ENCODE data around the gene DLGAP1. TPM values are rescaled to one million over a fixed set of nuclear protein-coding genes. Genes with fewer than 3 reads are reported as not detected.
"Not testable (repeated sequence)": the region's sequence is repeated elsewhere in the genome, so short reads cannot be mapped to it uniquely, and the experiment has no call there.

DLGAP1 gene
- total RNA-seq, 1 experiment from 2014 or later = 0.14 TPM

- peak; percentile 58 for DNase-seq (ENCODE audit: low read depth)
- in situ Hi-C loops (cut with HindIII; ENCODE audit: low pct_unique_long_range_greater_than_20kb, low sequenced_read_pairs) = no loop called here
These were observed 733.1 kb downstream of the DLGAP1 start for GRCh38 chr18:3721771-3722648.

GRCh38 chr18:3720818-3721545 is 734.1 kb downstream of the DLGAP1 start:
- in situ Hi-C loops (cut with HindIII; ENCODE audit: low pct_unique_long_range_greater_than_20kb, low sequenced_read_pairs) = no loop called here
- peak; percentile 22 for DNase-seq (ENCODE audit: low read depth)

GRCh38 chr18:3720159-3720558 is 734.9 kb downstream of the DLGAP1 start:
- no peak for DNase-seq (ENCODE audit: low read depth)
- in situ Hi-C loops (cut with HindIII; ENCODE audit: low pct_unique_long_range_greater_than_20kb, low sequenced_read_pairs) = no loop called here

DNA sequence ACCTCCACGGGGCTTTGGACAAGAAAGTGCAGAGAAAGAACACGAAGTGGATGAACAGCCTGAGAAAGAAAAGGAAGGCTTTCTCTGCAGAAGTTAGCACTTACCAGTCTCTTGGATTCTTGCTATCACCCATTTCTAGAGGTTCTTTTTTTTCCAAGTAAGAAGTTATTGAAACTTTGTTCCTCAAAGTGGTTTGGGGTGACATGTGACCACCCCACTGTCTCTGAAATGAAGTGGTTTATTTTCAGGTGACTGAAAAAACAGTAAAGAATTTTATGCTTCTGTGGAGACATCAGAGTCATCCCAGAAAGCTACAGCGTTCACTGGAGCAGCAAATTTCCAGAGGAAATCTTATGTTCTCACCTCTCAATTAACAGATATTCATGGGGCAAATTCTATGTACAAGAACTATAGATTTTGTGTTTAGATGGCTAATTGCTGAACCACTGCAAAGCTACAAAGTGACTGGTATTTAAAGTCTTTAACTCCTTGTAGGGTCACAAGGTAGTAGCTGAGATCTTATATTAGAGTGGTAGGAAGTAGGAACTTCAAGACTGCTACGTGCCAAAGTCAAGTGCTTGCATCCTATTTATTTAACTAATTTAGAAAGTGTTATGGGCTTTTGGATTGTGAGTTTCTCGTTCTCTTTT is 737.6 kb downstream of the DLGAP1 start:
- no peak for DNase-seq (ENCODE audit: low read depth)
- in situ Hi-C loops (cut with HindIII; ENCODE audit: low pct_unique_long_range_greater_than_20kb, low sequenced_read_pairs) = no loop called here

GRCh38 chr18:3716116-3716660 is 738.9 kb downstream of the DLGAP1 start:
- in situ Hi-C loops (cut with HindIII; ENCODE audit: low pct_unique_long_range_greater_than_20kb, low sequenced_read_pairs) = no loop called here
- no peak for DNase-seq (ENCODE audit: low read depth)

DNA sequence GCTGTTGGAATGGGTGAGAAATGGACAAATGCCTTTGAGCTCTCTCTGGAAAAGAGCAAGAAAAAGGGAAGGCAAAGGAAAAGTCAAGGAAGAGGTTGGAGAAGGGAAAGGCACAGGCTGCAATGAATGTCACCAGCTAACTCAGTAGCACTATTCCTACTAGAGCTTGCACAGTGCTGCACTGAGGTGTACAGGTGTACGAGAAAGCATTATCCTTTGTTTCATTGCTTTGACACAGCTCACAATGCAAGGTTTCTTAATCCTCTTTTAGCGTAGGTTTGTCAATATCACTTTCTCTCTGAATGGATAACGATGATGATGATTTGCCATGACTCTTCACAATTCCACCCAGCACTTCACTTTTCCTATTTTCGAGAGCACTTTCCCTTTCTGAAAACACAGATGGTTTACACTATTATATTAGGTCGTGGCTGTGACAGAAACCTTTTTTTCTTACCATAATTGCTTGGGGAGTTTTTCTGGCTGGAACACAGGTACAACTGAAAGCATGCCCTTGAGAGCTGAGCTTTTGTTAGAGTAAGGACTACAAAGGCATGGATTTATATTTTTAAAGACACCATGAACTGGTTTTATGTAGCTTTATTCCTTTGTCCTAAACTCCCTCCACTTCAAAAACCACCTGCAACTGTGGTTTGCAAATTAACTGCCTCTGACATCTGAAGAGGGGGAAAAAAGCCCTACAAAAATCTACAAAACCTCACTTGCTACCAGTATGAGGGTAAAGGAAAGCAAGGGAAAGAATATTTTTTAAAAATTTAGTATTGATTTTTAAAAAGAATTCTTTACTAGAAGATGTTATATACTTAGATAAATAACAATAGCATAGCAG is 739.7 kb downstream of the DLGAP1 start:
- in situ Hi-C loops (cut with HindIII; ENCODE audit: low pct_unique_long_range_greater_than_20kb, low sequenced_read_pairs) = no loop called here
- no peak for DNase-seq (ENCODE audit: low read depth)

DNA sequence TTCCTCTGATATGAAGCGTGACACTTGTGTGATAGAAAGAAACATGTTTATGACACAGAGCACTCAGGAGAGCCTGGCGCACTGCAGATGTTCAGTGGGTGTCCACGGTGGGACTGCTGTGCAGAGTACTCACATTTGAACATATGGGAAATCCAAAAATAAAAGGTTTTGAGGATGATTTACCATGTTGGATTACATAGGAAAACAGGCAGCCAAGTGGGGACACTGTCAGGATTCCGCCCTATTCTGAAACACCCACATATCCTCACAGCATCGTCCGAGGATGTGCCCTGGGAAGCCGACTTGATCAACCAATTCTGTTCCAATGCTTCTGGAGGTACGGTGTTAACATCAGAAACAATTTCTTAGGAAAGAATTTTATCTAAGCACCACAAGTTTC is 741.4 kb downstream of the DLGAP1 start:
- in situ Hi-C loops (cut with HindIII; ENCODE audit: low pct_unique_long_range_greater_than_20kb, low sequenced_read_pairs) = no loop called here
- no peak for DNase-seq (ENCODE audit: low read depth)

GRCh38 chr18:3713166-3713565 is 741.9 kb downstream of the DLGAP1 start:
- in situ Hi-C loops (cut with HindIII; ENCODE audit: low pct_unique_long_range_greater_than_20kb, low sequenced_read_pairs) = no loop called here
- DNase-seq (ENCODE audit: low read depth) = no peak

DNA sequence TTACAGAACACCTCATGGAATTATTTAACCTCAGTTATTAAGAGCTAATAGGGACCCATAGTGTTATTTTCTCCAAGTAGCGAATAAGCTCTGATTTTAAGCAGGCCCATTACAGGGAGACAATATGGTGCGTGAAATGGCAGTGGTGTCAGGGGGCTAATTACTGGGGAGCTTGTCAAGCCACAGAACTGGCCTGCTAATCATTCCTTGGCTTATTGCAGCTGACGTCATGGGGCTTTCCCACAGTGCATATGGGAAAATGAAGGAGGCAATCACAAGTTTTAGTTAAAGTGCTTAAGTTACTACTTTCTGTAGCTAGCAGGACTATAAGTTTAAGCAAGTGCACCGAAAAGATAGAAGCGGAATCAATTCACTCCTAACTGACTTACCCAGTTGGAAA is 742.6 kb downstream of the DLGAP1 start:
- DNase-seq (ENCODE audit: low read depth) = no peak
- in situ Hi-C loops (cut with HindIII; ENCODE audit: low pct_unique_long_range_greater_than_20kb, low sequenced_read_pairs) = no loop called here

GRCh38 chr18:3710712-3711301 is 744.3 kb downstream of the DLGAP1 start:
- peak; percentile 96 for DNase-seq (ENCODE audit: low read depth)
- in situ Hi-C loops (cut with HindIII; ENCODE audit: low pct_unique_long_range_greater_than_20kb, low sequenced_read_pairs) = no loop called here

DNA sequence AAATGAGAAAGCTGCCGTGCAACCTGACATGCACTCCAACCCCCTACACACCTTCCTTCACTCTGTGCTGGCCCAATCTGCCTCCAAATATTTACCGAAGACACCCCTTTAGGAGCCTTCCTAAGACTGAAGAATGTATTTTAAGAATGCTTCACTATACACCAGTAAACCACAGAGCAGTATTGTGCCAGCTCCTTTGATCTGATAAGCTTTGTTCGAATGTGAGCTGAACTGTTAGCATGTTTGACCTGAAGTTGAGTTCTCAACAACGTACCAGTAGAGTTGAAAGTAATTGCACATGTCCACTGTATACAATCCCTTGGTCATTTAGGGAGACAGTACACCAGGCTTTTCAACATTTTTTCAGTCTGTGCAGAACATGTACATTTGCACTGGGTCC is 745.9 kb downstream of the DLGAP1 start:
- no peak for DNase-seq (ENCODE audit: low read depth)
- in situ Hi-C loops (cut with HindIII; ENCODE audit: low pct_unique_long_range_greater_than_20kb, low sequenced_read_pairs) = no loop called here

DNA sequence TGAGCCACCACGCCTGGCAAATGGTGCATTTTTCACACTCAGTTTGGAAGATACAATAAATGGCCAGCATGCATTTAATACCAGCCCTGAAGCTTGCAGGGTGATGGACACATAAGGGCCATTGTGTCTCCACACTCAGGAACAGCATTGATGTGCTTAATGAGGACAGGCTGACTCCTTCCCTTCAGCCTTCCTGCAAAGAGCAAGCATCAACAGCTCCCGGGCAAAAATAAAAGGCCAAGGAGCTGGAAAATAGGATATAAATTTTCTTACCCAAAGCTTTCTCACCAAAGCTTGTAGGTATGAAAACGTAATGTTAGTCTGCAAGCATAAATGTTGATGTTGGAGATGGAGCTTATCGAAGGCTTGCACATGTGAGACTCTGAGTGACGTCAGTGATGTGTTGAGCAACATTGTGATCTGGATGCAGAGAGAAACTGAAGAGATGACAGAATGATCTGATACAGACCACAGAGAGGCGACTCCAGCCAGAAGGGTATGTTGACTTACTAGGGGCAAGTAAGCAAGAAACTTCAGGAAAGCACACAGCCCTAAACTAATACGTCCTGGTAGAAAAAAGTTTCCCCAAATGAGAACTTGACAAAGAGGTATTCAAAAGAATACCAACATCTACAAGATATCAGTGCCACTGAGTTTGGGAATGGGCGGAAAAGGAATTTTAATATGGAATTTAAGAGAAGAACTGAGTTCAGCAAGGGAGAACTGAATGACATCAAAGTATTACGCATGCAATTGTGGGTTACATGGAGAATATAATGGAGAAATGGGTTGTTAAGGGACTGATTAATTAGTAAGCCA is 748.6 kb downstream of the DLGAP1 start:
- in situ Hi-C loops (cut with HindIII; ENCODE audit: low pct_unique_long_range_greater_than_20kb, low sequenced_read_pairs) = no loop called here

DNA sequence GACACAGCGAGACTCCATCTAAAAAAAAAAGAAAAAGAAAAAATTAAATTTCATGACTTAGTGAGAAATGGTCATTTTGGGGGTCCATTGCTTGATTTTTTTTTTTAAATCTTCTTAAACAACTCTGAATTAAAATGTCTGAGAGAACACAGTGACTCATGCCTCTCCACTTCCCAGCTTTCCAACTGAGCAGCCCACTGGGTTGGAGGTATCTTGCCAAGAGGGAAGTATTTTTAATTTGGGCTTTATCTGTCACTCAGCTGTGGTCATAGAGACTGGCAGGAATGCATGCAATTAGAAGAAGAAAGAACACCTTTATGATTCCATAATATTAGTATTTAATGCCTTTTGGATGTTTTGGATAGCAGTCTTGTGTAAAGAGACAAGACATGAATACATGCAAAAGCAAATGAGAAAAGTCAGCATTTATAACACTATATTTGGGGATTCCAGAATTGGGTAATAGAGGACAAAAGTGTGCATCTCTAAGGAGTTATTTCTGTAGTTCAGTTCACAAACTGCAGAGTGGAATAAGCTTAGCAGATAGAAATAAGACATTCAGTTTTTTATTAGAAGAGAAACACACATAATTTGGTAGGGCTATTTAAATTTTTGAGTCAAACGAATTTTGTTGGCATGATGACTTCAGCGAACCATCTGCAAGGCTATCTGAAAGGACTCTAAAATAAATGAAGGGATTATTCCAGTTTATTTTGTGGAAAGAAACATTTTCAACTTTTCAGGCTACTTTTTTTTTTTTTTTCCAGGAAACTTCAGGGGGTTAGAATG is 750.4 kb downstream of the DLGAP1 start:
- peak; percentile 42 for DNase-seq (ENCODE audit: low read depth)
- in situ Hi-C loops (cut with HindIII; ENCODE audit: low pct_unique_long_range_greater_than_20kb, low sequenced_read_pairs) = no loop called here

More for the DNA sequence above, 748.6 kb downstream of the DLGAP1 start:
- DNase-seq (ENCODE audit: low read depth) = no peak

DNA sequence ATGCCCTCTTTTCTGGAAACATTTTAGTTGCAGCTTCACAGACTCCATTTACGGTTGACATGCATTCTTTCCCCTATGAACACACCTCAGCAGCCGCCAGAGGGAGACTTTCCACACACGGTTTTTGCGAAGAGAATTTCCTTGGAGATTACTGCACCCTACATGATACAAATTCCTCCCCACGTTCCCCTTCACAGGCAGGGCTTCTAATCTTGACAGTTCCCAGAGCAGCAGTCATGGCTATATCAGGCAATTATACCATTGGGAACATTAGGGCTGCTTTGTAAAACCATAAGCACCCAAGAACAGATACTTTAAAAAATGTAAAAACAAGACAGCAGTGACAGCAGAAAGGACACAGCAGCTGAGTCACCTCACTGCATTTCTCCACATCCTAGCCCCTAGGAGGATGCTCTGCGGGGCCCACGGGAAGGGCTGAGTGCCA is 751.4 kb downstream of the DLGAP1 start:
- DNase-seq (ENCODE audit: low read depth) = peak; percentile 74
- in situ Hi-C loops (cut with HindIII; ENCODE audit: low pct_unique_long_range_greater_than_20kb, low sequenced_read_pairs) = no loop called here

DNA sequence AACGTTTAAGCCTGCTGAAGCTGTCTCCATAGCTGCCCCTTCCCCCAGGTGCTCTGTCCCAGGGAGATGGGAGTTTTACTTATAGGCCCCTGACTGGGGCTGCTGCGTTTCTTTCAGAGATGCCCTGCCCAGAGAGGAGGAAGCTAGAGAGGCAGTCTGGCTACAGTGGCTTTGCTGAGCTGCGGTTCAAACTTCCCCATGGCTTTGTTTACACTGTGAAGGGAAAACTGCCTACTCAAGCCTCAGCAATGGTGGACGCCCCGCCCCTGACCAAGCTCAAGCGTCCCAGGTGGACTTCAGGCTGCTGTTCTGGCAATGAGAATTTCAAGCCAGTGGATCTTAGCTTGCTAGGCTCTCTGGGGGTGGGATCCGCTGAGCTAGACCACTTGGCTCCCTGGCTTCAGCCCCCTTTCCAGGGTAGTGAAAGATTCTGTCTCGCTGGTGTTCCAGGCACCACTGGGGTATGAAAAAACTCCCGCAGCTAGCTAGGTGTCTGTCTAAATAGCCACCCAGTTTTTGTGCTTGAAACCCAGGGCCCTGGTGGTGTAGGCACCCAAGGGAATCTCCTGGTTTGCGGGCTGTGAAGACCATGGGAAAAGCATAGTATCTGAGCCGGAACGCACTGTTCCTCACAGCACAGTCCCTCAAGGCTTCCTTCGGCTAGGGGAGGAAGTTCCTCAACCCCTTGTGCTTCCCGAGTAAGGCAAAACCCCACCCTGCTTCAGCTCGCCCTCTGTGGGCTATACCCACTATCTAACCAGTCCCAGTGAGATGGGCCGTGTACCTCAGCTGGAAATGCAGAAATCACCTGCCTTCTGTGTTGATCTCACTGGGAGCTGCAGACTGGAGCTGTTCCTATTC is 755.2 kb downstream of the DLGAP1 start:
- in situ Hi-C loops (cut with HindIII; ENCODE audit: low pct_unique_long_range_greater_than_20kb, low sequenced_read_pairs); DNase-seq (ENCODE audit: low read depth): not testable (repeated sequence)
